ENCODE results near the gene HES6.
A peak's percentile ranks its signal among the peaks of the same experiment; 100 is the strongest.
"Not testable (repeated sequence)": the region's sequence is repeated elsewhere in the genome, so short reads cannot be mapped to it uniquely, and the experiment has no call there.

Gene HES6, protein sequence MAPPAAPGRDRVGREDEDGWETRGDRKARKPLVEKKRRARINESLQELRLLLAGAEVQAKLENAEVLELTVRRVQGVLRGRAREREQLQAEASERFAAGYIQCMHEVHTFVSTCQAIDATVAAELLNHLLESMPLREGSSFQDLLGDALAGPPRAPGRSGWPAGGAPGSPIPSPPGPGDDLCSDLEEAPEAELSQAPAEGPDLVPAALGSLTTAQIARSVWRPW

DNA sequence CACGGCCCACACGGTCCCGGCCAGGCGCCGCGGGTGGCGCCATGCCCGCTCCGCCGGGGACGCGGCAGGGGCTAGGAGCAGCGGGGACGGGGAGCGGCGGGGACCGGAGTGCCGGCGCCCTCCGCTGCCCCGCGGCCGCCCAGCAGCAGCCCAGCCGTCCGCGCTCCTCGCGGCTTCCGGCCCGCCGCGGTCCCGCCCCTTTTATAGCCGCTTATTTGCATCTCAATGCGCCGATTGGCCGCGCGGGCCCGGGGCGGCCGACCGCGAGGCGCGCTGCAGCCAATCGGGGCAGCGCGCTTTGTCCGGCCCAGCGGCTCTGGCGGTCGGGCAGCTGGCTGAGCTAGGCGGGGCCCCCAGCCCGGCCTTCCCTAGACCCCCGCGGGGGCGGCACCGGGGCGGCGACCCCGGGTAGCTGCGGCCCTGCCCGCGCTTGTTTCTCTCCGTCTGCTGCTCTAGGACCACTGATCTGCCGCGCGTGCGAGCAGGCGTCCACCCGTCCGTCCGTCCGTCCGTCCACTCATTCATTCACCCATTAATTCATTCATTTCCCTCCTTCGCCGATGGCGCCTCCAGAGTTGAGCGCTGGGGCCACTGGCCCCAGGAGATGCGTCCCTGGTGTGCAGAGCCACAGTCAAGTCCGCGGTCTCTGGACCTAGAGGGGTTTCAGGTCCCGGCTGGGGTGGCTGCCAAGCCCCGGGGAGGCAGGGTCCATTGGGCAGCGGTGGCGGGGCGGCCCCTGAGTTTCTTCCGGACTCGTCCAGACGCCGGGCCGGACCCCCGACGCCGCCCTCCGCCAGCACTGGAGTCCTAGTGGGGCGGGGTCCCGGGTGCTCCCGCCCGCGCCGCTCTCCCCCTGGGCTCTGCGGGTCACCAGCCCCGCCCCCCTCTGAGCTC is at the start of gene HES6:
HES6 (minus strand) TSS at position 176 of the 894 bp plus-strand sequence; CDS start at position 43, 133 bp downstream.
- peak; percentile 92 for DNase-seq

DNA sequence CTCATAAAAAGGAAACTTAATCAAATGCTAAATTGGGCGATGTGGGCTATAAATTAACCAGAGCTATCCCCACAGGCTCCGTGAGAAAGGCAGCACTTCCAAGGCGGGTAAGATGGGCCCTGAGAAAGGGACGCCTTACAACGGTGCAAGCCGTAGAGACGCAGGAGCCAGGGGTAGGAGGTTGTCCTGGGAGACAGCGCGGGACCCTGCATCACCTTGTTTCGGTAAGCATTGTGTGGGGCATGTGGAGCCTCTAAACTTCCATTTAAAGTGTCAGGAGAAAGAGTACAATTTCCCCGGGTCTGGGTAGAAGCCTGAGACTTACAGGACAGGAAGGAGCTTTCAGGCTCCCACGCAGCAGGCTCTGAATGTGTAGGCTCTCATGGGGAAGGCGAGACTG is 49.7 kb upstream of the HES6 start:
- no peak for DNase-seq

DNA sequence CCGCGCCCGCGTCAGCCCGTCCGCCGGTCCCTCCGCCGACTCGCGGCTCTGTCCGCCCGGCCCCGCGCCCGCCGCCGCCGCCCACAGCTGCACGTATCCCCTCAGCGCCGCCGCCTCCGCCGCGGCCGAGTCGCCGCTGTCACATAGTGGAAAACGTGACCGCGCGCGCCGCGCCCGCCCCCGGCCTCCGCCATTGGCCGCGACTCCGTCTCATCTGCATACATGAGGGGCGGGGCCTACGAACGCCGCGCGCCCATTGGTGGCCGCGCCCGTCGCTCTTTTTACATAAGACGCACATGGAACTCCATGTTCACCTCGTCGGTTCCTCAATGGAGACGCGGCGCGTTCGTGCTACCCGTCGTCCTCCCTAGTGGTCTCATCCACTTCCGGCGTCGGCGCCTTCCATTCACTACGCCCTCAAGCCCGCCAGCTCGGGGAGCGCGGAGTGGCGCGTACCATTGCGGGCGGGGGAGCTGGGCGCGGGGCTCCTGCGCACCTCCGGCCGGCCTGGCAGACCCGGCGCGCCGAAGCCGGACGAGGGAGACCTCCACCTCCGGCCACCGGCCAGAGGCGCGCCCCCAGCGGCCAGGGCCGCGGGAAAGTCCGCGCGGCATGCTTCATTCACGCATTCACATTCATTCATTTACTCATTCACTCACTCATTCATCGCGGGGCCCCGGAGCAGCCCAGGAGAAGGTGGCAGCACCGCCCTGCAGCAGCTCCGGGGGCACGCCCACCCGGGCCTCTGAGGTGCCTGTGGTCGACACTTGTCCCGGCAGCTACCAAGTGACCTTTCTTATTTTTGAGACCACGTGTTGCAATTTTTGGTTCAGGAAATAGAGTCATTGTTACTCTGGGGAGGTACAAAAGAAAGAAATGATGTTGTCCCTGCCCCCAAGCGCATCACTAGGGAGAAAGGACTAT is 49.1 kb upstream of the HES6 start:
- DNase-seq = peak; percentile 98

DNA sequence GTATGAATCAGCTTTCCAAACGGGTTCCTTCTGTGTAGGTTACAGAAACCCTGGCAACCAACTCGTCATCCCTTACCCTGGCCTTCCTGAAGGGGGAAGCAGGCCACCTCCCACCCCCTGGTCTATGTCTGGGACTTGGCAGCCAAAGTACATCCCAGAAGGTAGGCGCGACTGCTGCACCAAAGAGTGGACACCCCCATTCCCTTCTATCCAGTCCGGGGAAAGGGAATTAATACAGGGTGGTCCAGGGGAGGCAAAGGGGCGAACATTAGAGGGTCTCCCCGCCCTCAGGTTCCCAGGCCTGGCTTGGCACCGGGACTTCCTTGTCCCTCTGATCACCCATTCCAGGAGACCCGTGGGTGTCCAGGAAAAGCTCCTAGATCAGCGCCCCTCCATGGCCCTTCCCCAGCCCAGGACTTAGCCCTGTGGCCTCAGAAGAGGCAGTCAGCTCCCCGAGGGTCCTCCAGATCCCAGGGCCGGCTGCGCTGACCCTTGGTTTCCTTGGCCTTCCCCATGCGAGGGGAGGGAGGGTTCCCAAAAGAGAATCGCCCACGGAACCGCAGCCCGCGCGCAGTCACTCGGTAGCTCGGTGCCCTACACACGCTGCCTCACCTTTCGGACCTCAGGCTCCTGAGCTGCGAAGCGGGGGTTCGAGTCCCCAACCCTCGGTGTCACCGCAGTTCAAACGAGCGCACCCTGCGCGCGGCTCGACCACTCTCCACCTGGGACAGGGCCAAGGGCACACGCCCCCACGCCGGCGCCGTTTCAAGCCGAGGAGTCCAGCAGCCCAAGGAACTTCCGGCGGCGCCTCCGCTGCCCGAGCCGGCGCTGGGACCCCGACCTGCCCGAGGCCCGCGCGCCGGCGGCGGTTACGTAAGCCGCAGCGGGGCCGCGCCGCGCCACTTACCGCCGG is 48.2 kb upstream of the HES6 start, which contains the start of gene PER2:
PER2 (minus strand) TSS at position 874 of the 913 bp plus-strand sequence. CDS start 10,674 bp downstream, outside the sequence.
- peak; percentile 21 for DNase-seq

DNA sequence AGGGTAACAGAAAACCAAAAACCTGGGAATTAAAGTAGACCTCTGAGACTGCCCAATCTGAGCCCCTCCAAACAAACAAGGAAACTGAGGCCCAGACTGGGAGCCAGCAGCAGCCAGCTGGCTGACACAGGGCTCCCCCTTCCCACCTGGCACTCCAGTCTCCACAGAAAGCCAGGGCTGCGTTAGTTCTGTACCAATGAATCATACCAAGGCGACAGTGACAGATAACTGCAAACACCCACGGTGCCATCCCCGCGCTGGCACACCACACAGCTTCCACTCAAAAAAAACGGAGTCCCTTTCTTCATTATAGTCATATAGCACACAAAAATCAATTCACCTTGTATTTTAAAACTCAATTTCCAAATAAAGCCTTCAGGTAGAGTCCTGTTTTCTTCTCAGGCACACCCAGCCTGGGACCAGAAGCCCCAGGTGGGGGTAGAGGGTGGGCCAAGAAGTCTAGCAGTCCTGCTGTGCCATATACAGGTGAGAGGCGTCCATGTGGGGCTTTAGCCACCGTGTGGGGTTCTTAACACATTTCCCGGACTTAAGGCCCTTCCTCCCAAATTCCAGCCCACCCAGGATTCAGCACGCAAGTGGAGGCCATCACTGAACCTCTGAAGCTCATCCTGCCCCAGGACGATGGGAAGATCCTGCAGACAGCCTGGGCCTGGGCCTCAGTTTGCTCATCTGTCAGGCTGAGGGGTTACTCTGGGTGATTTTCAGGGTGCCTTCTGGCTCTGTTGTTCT is 47.3 kb upstream of the HES6 start:
- DNase-seq = no peak

DNA sequence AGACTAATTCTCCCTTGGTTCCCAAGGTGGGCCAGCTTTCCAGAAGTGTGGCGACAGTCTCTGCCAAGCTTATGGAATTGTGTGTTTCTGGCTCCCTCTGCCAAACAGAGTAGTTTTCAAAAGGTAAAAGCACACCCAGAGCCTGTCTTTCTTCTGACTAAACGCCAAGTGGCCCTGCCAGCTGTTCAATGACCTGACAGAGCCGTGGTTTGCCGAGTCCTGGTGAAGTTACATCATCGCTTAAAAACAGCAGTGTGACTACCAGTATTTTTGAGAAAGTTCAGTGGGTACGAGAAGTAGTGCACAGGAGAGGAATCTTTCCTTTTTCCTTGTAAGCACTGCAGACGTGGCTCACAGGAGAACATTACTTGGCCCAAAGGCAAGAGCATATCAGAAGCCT is 46.7 kb upstream of the HES6 start:
- peak; percentile 43 for DNase-seq

DNA sequence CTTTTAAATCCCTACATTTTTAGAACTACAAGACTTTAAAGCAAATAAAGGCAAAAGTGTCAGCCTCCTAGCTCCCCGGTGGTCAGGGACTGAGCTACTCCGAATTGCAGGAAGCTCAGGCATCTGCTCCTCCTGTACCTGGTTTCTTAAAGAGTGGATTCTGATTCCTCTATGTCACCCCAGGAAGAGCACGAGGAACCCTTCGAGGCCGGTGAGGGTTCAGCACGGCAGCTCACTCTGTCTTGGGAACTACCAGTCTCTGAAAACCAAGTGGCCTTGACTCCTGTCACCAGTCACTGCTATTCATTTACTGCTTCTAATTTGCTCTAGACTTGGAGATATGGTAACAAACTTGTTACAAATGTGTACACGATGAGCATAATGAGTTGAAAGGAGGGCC is 46.3 kb upstream of the HES6 start:
- peak; percentile 34 for DNase-seq

DNA sequence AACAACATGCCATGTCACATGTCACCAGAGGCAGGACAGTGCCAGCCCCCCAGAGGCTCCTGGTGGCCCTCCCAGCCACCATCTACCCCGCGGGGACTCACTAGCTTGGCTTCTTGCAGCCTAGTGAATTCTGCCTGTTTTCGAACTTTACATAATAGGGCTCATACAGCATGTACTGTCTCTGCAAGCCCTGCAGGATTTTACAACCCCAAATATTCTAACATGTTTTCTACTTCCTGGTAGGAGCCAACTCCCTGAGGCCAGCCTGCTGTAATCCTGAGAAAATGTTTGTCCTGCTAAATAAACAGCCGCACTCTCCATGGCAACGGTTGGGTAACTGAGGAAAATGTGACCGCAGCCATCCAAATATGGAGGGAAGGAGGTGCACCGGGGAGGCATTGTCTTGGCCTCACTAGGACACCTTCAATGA is 45.8 kb upstream of the HES6 start:
- DNase-seq = peak; percentile 37

DNA sequence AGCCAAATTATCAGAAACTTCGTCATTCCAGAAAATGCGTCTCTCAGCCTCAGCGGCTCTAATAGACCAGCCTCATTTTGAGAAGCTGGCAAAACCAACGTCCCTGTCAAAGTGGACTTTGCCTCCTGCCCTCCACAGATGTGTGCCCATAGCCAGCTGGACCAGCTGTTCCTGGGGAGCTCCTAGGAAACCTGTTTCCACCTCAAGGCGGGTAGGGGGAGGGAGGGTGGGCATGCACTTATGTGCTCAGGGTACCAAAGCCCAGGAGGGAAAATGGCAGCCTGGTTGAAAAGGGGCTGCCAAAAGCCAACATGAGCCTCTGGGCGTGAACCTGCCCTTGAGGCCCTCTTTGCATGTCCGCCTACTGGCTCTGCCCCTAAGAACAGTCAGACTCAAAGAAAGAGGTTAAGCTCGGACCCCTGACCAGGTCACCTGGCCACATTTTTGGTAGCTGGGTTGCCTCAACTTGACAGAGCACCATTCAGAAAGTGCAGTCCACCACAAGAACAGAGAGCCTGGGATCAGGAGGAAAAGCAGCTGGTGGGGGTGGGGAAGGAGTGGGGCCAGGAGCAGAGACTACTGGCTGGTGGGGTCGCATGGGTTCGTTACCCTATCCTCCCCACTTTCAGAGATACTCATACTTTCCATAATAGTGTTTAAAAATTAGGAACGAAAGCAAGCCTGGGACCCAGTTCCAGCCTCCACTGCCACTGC is 45.1 kb upstream of the HES6 start:
- DNase-seq = no peak

DNA sequence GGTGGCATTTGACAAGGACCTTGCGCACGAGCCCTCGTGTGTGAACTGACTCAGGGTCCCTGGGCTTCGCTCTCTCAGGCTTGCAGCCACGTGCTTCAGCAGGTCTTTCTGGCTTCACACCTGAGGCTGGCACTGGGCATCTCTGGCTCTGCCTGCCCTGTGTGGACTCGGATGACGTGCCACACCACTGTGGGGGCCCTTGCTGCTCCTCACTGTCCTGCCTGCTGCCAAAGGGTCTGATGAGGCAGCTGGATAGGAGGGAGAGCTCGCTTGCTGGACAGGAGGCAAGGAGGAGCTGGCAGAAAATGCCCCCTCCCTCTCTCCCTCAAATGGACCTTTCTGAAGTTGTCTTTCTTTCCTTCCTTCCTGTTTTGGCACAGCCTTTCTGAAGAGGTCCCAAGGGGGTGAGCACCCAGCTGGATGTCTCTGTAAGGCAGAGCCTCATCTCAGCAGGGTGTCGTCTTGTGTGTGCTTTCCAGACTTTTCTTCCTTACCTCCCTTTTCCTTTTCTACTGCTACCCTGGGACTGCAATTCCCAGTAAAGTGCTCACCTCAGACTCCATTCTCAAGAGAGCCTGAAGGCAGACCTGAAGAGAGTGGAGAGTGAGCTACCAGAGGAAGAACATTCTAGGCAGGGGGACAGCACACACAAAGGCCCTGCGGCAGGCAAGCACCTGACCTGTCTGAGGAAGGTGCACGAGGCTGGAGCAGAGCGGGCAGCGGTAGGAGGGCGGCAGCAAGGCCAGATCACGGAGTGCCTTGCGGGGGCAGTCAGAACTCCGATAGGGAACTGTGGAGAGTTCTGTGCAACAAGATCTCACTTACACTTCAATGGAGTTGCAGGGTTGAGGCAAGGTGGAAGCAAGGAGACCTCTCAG is 43.3 kb upstream of the HES6 start:
- no peak for DNase-seq

DNA sequence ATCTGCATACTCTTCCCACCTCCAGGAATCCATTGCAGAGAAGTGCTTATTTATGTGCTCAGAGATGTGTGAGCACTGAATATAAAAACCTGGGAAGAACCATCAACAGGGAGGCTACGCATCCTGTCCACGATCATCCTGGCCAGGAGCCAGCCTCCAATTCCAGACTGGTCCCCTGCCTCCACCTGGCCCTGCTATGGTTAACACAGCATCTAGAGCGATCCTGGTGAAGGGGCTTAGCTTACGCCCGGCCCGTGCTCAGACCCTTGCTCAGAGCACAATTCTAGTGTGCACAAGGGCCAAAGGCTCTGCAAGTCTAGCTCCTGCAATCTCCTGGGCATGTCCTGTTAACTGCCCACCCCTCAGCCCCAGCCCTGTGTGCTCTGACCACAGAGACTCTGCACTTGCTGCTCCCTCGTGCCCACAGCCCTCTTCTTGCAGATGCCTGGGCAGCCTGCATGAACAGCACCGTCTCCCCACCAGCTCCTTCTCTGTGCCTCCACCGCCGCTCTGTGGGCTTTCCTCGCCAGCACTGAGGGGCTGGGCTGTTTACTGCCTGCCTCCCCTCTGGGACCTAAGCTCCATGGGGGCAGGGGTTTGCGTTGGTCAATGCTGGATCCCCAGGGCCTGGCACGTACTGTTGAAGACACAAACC is 42.1 kb upstream of the HES6 start:
- no peak for DNase-seq

DNA sequence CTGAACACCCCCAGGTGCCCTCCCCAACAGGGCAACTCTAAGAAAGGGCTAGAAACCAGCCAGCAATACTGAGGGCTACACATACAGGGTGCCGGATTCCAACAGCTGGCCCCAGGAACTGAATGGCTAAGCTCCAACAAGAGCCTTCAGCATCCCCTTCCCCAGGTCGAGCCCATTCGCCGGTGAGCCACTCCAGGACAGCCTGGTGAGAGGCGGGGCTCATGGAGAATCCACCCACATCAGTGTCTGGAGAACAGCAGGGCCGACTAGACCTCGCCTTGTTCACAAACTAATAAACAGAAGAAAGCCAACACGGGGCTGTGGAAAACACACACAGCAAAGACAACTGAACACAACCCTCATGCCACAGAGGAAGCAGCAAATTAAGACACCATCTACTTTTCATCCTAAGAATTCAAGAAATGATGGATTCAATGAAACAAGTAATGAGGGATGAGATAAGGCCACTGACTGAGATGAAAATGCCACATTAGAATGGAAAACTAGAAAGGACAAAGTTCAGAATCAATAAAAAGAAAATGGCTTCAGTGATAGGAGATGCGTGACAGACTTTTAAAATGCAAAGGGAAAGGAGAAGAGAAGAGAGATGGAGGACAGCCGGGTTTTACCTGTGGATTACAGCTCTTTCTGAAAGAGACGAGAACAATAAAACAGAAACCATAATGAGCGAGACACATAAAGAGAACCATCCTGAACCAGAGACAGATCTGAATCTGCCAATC is 40.4 kb upstream of the HES6 start:
- no peak for DNase-seq

DNA sequence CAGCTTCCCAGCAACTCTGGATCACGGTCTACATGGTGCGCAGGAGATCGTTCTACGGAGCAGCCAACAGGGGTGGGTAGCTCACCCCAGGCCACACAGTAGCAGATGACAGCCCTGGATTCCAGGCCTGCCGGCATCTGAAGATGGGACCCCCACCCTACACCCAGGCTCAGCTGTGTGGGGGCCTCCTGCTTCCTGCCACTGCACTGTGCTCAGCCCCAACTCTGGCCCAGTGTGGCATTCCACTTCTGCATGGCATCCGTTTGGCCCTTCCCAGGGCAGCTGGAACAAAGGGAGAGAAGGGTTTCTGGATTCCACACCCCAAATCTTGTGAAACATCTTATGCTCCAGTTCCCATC is 39.5 kb upstream of the HES6 start:
- DNase-seq = no peak

DNA sequence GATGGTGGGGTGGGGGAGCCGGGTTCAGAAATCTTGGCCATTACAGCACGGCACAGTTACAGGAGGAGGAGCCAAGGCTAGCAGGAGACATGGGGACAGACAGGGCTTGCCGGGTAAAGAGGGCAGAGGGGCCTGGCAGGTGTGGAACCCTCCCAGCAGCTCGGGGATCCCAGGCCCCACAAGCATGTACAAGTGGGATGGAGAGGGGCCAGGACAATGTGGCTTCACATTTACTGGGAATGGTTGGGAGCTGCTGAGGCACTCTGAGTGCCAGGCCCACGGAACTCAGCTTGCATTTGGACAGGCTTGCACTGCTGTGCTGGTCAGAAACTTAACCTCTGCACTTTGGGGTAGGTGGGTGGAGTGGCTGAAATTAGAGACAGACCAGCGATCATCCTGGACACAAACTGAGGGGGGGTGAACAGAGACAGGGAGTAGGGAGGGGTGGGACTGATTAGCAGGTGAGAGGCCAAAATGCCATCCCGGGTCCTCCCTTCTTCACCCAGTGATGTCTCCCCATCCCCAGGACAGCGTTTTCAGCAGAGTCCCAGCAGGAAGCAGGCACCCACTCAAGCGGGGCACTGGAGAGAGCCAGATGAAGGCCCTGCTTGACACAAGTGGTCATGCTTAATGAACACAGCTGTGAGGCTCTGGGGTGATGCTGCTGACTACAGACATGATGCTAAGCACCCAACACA is 38.9 kb upstream of the HES6 start:
- no peak for DNase-seq

DNA sequence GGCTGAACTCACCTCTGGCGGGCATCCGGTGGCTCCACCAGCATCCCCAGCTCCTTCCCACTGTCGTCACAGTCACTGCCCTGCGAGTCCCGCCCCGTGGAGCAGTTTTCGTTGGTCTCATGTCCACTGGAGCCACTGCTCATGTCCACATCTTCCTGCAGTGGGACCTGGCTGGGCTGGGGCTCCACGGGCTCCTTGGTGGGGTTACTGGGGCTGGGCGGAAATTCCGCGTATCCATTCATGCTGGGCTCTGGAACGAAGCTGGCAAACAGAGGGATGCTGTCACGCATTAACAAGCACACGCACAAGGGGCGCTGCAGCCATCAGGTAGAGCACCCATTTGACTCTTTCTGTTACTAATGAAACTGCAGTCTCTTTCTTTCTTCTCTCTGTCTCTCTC is 37.9 kb upstream of the HES6 start:
- no peak for DNase-seq

DNA sequence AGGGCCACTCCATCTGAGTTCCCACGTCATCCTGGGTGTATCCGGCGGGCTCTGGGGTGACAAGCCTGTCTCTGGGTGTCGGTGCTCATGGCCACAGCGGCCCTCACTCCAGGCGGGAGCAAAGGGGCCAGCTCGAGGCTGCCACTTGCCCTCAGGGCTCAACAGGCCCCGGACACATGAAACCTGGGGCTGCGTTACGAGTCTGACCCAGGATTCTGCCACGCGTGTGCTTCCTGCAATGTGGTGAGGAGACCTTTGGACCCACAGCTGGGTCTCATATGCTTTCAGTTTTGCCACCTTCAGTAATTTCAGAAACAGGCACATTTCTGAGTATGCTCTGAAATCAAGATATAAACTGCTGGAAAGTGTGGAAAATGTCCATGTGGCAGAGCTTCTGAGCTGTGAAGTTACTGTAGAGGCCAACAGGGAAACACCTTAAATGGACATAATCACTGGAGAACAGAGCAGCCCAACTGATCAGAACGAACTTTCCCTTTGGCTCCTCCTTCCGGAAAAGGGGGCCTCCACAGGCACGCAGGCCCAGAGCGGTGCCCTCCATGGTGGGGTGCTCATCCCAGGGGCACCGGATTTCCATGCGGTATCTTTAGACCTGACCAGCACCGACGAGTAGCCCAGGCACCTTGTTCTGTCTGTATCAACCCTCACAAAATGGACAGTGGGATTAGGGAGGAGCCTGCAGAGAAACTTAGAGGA is 34.5 kb upstream of the HES6 start:
- no peak for DNase-seq

DNA sequence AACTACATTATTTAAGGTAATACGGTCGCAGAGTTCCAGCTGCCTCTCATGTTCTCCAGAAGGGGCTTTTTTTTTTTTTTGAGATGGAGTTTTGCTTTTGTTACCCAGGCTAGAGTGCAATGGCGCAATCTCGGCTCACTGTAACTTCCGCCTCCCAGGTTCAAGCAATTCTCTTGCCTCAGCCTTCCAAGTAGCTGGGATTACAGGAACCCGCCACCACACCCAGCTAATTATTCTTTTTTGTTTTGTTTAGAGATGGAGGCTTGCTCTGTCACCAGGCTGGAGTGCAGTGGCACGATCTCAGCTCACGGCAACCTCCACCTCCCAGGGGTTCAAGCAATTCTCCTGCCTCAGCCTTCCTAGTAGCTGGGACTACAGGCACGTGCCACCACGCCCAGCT is 33.6 kb upstream of the HES6 start:
- not testable (repeated sequence) for DNase-seq

Data from midbrain (tissue), 1 donor.